GM18858 (cell line): Measurements from ENCODE around the gene PEX11A.

Experiments used
- ATAC-seq: cut with Tn5 transposase; IDR thresholded peaks from one replicate; pipeline ENCODE4 v1.9.1; 2021; ENCODE audit not compliant: unreplicated experiment

Gene PEX11A

GRCh38 chr15:89656116-89656815, 34.3 kb downstream of the PEX11A start:
- no peak for ATAC-seq

DNA sequence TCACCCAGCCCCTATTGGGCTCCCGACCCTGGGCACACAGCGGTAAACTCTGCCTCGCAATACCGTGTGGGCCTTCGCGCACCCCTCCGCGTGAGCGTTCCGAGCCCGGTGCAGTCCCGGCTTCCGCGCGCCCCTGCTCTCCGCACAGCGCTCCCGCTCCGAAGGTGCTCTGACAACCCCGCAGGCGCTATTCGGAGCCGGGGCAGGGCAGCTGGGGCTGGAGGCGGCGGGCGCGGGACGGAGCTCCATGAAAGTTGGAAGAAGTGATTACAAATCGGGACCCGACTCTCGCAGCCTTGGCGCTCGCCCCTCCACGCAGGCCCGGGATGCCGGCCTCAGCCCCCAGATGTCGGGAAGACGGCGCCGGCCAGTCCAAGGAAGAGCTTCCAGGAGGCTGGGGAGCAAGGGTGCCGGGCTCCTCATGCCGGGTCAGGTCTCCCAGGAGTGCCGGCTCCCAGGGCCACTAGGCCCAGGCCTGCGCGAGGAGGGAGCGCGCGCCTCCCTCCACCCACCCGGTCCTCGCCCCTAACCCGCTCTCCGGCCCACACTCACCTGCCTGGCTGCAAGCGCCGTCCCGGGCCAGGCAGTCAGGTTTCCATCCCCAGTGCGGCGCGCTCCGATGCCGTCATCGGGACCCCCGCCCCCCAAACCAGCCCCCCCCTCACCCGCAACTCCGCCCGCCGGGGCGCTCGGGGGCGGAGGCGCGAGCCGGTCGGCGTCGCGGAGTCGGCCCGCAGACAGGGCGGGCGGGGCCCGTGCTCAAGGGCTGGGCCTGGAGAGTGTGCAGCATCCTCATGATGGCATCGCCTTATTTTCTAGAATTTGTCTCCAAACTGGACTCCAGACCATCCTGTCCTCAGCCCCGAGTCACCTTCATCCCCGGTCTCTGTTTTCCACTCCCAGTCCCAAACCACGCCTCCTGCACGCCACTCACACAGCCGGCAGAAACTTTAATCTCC, 35.4 kb downstream of the PEX11A start, which contains the start of gene KIF7:
TSS of gene KIF7 (minus strand) at position 621 of the 959 bp plus-strand sequence. CDS start 2,537 bp downstream, outside the sequence.
- no peak for ATAC-seq

GRCh38 chr15:89654301-89654761, 36.2 kb downstream of the PEX11A start:
- ATAC-seq = no peak

- no peak for ATAC-seq
Measured at GRCh38 chr15:89653578-89653977, 37.0 kb downstream of the PEX11A start.

GRCh38 chr15:89652666-89653065, 37.9 kb downstream of the PEX11A start:
- ATAC-seq = no peak

- ATAC-seq = no peak
Measured at GRCh38 chr15:89652131-89652530, 38.4 kb downstream of the PEX11A start.

GRCh38 chr15:89649716-89650115, 40.8 kb downstream of the PEX11A start:
- ATAC-seq = no peak

DNA sequence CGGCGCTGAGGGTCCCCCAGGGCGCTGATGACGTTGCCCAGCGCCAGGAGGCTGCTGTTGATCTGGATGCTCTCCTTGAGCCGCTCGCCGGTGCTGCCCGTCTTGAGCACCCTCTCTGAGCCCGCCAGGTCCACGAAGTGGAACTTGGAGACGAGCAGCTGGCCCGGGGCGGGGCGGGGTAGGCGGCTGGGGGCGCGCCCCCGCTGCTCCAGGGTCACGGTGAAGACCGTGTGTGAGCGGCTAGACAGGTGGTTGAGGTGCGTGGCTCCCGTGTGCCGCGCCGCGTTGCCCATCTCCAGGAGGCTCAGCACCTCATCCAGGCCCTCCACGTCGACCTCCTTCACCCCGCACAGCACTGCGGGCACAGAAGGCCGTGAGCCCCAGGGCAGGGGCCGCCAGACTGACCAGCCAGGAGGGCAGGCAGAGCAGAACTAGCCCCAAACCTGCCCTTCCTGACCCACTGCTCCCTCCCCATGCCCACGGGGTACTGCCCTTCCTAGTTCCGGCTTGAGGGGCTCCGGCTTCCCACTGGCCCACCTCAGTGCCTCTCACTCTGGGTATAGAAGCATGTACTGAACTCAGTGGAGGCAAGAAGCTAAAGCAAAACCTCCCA, 41.4 kb downstream of the PEX11A start:
- no peak for ATAC-seq

- ATAC-seq = no peak
Measured at GRCh38 chr15:89648106-89649012, 42.2 kb downstream of the PEX11A start.

DNA sequence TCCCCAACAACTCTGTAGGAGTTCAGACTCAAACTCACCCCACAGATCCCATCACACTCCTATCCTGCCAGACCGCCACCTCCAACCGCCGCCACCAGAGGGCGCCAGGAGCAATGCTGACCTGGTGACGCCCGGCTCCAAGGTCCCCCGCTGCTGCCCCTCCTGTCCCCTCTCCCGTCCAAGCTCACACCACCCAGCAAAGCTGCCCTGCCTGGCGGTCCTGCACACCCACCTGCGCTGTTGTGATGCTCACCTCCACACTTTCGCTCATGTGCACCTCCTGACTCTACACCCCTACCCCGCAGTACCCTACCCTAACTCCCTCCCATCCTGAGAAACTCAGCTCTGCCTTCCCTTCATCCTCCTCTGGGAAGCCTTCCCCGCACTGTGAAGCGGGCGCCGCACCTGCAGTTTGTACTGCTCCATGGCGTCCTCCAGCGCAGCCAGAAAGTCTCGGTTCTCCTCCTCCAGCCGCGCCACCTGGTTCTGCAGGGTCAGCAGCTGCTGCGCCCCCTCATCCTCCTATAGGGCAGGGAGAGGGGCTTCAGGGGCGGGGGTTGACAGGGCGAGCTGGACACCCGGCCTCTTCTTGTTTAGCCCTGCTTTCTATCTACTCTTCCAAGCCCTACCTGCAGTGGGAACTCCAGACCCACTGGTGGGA, 43.2 kb downstream of the PEX11A start:
- no peak for ATAC-seq

DNA sequence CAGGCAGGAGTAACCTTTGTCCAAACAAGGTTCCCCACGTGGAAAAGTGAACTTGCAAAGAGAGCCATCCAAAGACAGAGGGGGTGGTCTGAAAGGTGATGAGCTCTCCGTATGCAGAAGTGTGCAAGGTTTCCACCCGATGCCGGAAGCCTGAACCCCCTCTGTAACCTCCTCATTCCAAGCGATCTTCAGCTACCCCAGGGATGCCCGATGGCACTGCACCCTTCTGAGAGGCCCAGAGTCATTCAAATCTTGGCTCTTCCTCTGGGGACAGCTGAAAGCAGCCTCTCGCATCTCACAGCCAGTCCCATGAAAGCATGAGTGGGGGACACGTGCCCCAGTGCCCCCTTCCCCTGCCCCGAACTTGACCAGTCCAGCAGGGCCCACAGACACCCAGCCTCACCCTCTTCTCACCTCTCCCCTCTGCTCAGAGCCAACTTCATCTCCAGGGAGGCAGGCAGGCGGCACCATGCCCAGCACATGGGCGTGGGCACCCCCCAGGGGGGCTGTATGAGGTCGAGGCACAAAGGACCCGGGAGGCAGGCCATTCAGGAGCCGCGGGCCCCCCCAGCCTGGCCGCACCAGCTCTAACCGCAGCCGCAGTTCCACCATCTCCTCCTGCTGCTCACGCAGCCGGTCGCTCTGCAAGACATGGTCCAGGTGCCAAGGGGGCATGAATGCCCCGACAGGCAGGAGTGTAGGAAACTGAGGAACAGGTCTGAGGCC, 44.0 kb downstream of the PEX11A start:
- ATAC-seq = no peak

DNA sequence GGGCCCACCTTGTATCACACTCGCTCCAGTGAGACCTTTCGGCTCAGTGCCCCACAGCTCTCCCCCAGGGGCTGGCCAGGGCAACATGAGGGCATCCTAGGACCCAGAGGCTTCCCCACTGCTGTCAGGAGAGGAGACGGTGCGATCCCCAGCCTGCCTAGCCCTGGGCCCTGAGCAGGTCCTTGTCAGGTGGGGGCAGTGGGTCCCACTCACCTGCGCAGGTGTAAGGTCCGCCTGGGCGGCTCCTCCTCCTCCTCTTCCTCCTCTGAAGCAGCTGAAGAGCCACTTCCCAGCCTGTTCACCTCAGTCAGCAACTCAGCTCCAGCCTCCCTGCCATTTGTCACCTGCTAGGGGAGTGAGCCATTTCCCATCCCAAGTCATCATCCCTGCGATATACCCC, 44.9 kb downstream of the PEX11A start:
- no peak for ATAC-seq

DNA sequence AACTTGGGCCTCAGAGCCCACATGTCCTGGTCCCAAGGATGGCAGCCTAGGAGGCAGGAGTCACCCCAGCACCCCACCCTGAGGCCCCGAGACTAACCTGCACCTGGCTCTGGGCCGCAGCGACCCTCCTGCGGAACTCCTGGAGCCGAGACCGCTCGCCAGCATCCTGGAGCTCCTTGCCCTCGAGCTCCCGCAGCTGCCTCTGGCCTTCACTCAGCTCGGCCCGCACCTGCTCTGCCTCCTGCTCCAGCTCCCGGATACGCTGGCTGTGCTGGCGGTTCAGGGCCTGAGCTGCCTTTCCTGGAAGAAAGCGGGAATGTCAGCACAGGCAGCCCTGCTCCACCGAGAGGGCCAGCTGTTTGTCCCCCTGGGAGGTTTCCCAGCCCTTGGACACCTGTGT, 48.4 kb downstream of the PEX11A start:
- ATAC-seq = no peak

GRCh38 chr15:89641053-89641452, 49.5 kb downstream of the PEX11A start:
- no peak for ATAC-seq

DNA sequence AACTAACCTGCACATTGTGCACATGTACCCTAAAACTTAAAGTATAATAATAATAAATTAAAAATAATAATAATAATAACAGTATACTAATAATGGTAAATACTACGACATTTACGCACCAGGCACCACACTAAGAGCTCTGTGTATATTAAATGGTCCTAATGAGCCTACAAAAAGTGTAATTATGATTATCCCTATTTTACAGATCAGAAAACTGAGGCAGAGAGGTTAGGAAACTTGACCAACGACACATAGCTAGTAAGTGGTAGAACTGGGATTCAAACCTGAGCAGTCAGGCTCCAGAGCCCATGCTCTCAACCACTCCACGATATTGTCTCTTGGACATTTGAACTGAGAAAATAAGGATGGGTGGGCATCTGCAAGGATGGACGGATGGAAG, 50.3 kb downstream of the PEX11A start:
- no peak for ATAC-seq

DNA sequence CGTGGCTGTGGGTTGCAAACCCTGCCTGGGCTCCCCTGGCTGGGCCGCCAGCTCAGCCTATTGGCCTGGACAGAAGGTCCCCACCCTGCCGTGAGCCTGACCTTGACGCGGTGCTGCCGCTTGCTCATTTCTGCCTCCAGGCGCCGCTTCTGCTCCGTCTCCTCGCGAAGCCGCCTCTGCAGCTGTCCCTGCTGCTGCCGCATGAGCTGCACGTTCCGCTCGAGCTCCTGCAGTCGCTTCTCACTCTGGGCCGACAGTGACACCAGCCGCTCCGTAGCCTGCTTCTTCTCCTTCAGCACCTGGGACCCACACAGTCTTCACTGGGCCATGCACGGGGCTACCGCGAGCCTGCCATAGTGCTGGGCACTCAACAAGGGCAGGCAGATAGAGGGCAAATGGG, 57.0 kb downstream of the PEX11A start:
- no peak for ATAC-seq

DNA sequence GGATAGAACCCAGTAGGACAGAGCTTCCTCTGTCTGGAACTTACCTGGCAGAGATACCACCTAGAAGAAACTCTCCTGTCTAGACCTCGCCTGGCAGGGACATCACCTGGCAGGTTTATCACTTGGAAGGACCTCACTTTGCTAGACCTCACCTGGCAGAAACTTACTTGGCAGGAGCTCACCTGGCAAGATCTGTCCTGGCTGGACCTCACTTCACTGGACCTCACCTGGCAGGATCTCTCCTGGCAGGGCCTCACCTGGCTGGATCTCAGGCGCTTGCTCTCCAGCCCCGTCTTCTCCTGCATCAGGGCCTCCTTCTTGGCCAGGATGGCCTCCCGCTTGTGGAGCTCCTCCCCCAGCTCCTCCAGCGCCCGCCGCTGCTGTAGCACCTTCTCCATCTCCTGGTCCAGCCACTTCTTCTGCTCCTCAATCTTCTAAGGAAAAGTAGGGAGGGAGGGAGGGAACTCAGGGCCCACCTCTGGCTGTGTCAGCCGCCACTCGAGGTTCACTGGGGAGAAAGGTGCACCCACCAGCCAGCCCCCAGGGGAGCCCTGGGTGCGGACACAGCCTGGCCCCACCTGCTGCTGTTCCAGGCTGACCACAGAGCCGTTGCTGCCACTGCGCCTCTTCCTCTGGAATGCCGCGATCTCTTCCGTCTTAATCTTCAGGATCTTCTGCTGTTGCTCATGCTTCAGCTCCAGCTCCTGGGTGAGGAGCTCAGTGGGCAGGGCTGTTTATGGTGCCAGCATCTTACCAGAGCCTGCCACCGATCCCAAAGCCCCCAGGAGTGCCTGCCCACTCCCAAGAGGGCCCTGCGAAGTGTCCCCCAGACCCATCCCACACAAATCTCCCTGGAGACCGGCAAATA, 57.8 kb downstream of the PEX11A start:
- ATAC-seq = no peak

GRCh38 chr15:89631902-89632264, 58.7 kb downstream of the PEX11A start:
- ATAC-seq = no peak
